SH-SY5Y (cell line): Measurements from ENCODE around the gene MUC6.

Experiments
- GATA2 ChIP-seq: IDR thresholded peaks from 2 replicates; pipeline ENCODE4 v1.6.1; 2011; ENCODE audit warnings: mild to moderate bottlenecking, low read depth, low read length
- GATA3 ChIP-seq: IDR thresholded peaks from 2 replicates; pipeline ENCODE4 v1.6.1; 2011; ENCODE audit warnings: low read depth, mild to moderate bottlenecking, low read length, moderate library complexity

- TF ChIP-seq GATA2, result no peak
- no peak for TF ChIP-seq GATA3
These were observed 25.2 kb downstream of the MUC6 start for GRCh38 chr11:1011320-1011698.
